HCT116 (cell line): ENCODE measurements around the gene MOB3B.

Experiments
- ATF3 ChIP-seq: IDR thresholded peaks from 2 replicates; pipeline ENCODE4 v1.6.1; 2012
- CEBPB ChIP-seq: IDR thresholded peaks from 2 replicates; pipeline ENCODE4 v1.6.1; 2012; ENCODE audit warnings: low read depth
- CTCF ChIP-seq, 3 experiments: fragments of 200-600 bp in 1 of 3; sonication (generic) in 1 of 3; IDR thresholded peaks in 2 of 3; conservative IDR thresholded peaks in 1 of 3; 2 replicates each; pipeline ENCODE4 v1.5.1; 2012 to 2017; ENCODE audit warnings: low read depth in 2 of 3, low read length in 2 of 3, antibody characterized with exemption in 1 of 3, borderline replicate concordance in 1 of 3, control low read depth in 1 of 3, mild to moderate bottlenecking in 1 of 3, mixed read lengths in 1 of 3, mixed run types in 1 of 3, moderate library complexity in 1 of 3; ENCODE audit not compliant: insufficient read depth in 1 of 3
- ELF1 ChIP-seq: IDR thresholded peaks from 2 replicates; pipeline ENCODE4 v1.6.1; 2012; ENCODE audit warnings: low read depth, borderline replicate concordance
- EZH2 ChIP-seq: fragments of 200-600 bp; sonication (generic); IDR thresholded peaks from 2 replicates; pipeline ENCODE4 v1.6.1; 2017; ENCODE audit warnings: antibody characterized with exemption, mixed run types
- MAX ChIP-seq: IDR thresholded peaks from 2 replicates; pipeline ENCODE4 v1.6.1; 2012
- POLR2AphosphoS5 ChIP-seq: IDR thresholded peaks from 2 replicates; pipeline ENCODE4 v1.6.1; 2011; ENCODE audit warnings: mild to moderate bottlenecking, low read depth, low read length, moderate library complexity
- RAD21 ChIP-seq: IDR thresholded peaks from 2 replicates; pipeline ENCODE4 v1.6.1; 2012; ENCODE audit warnings: low read depth, mild to moderate bottlenecking
- SIN3A ChIP-seq: IDR thresholded peaks from 2 replicates; pipeline ENCODE4 v1.6.1; 2012; ENCODE audit warnings: low read depth
- SRF ChIP-seq: IDR thresholded peaks from 2 replicates; pipeline ENCODE4 v1.6.1; 2012; ENCODE audit warnings: low read depth
- YY1 ChIP-seq: IDR thresholded peaks from 2 replicates; pipeline ENCODE4 v1.6.1; 2011; ENCODE audit warnings: low read length, low read depth, moderate library complexity, mild to moderate bottlenecking; ENCODE audit not compliant: insufficient replicate concordance; ENCODE audit errors: extremely low read depth
- ZNF274 ChIP-seq: fragments of 200-500 bp; sonication (Bioruptor generic); IDR thresholded peaks from 2 replicates; pipeline ENCODE4 v1.6.1; 2014; ENCODE audit warnings: mild to moderate bottlenecking, low read depth, low read length, inconsistent platforms

- TF ChIP-seq EZH2 (no peak), POLR2AphosphoS5 (no peak), CTCF (IDR thresholded peaks at IDR 0.05 in 2 of 3, conservative IDR thresholded peaks at IDR 0.05 in 1 of 3; ENCODE audit: borderline replicate concordance in 1 of 3, insufficient read depth in 1 of 3, low read depth in 2 of 3, low read length in 2 of 3) (no peak), RAD21 (no peak), YY1 (no peak), MAX (no peak), SRF (no peak), ATF3 (no peak), ZNF274 (no peak), SIN3A (no peak), ELF1 (no peak), CEBPB (no peak)
Observed at GRCh38 chr9:27524236-27524635, 5.4 kb downstream of the MOB3B start, which contains the start of gene IFNK.
